OCI-LY7 (cell line): ENCODE data around the gene GPD1. TPM values are rescaled to one million over a fixed set of nuclear protein-coding genes. Genes with fewer than 3 reads are reported as not detected.

Experiments
- BruUV-seq: library from RNA; stranded (reverse); fragments of 400-500 nt; replicated peaks from 2 replicates; lab custom pipeline; 2021; lab: Mats Ljungman, UMichigan
- CTCF ChIA-PET: fragments of 300-600 bp; sonication (Branson Sonifier 250); formaldehyde crosslinking; loops from one replicate; lab custom pipeline; 2022; ENCODE audit warnings: antibody characterized with exemption; ENCODE audit not compliant: unreplicated experiment; lab: Charles Lee
- POLR2A ChIA-PET: fragments of 300-600 bp; sonication (Branson Sonifier 250); formaldehyde crosslinking; loops from one replicate; lab custom pipeline; 2022; ENCODE audit warnings: antibody characterized with exemption; lab: Charles Lee
- DNase-seq: peaks from one replicate; pipeline ENCODE4 v3.0.0-alpha.2; 2015; ENCODE audit warnings: low spot score
- H2AFZ ChIP-seq: fragments of 200-600 bp; sonication (generic), shearing (Covaris generic); 2 replicates; pipeline ENCODE4 v1.6.1; 2014; ENCODE audit warnings: mild to moderate bottlenecking, antibody characterized with exemption, low read length, moderate library complexity
- H3K27ac ChIP-seq: fragments of 200-600 bp; sonication (generic); 2 replicates; pipeline ENCODE4 v1.5.1; 2014; ENCODE audit warnings: mixed run types, low read depth, mild to moderate bottlenecking, moderate library complexity, low read length, inconsistent platforms; ENCODE audit not compliant: poor library complexity, severe bottlenecking
- H3K36me3 ChIP-seq: fragments of 200-600 bp; sonication (generic); 2 replicates; pipeline ENCODE4 v1.6.1; 2014; ENCODE audit warnings: mild to moderate bottlenecking, antibody characterized with exemption, low read length, moderate library complexity, mixed read lengths; ENCODE audit not compliant: insufficient read depth
- H3K4me1 ChIP-seq: fragments of 200-600 bp; sonication (generic); 2 replicates; pipeline ENCODE4 v1.5.1; 2014; ENCODE audit warnings: mild to moderate bottlenecking, low read length; ENCODE audit not compliant: insufficient read depth, poor library complexity, severe bottlenecking
- H3K4me2 ChIP-seq: fragments of 200-600 bp; sonication (generic); 2 replicates; pipeline ENCODE4 v1.6.1; 2014; ENCODE audit warnings: mild to moderate bottlenecking, low read length
- H3K4me3 ChIP-seq: fragments of 200-600 bp; sonication (generic); 2 replicates; pipeline ENCODE4 v1.5.1; 2014; ENCODE audit warnings: mild to moderate bottlenecking, low read depth, low read length; ENCODE audit not compliant: poor library complexity, severe bottlenecking
- H3K79me2 ChIP-seq: fragments of 200-600 bp; sonication (generic); 2 replicates; pipeline ENCODE4 v1.6.1; 2016; ENCODE audit warnings: low read depth, mild to moderate bottlenecking, low read length, moderate library complexity, mixed read lengths; ENCODE audit not compliant: insufficient read depth
- H3K9me2 ChIP-seq: fragments of 200-600 bp; sonication (generic); 2 replicates; pipeline ENCODE4 v1.6.1; 2016; ENCODE audit warnings: mild to moderate bottlenecking, low read length, mixed read lengths; ENCODE audit not compliant: insufficient read depth
- H3K9me3 ChIP-seq: fragments of 200-600 bp; sonication (generic); 2 replicates; pipeline ENCODE4 v1.6.1; 2014; ENCODE audit warnings: mild to moderate bottlenecking, mixed run types, low read length, mixed read lengths
- H4K20me1 ChIP-seq: fragments of 200-600 bp; sonication (generic); 2 replicates; pipeline ENCODE4 v1.6.1; 2014; ENCODE audit warnings: mild to moderate bottlenecking, antibody characterized with exemption, low read length, moderate library complexity, mixed read lengths; ENCODE audit not compliant: insufficient read depth
- CTCF ChIP-seq: fragments of 200-600 bp; sonication (generic); conservative IDR thresholded peaks from 2 replicates; pipeline ENCODE4 v1.5.1; 2014; ENCODE audit warnings: mild to moderate bottlenecking, antibody characterized with exemption, low read length, moderate library complexity, mixed read lengths
- EZH2phosphoT487 ChIP-seq: fragments of 200-600 bp; sonication (generic); IDR thresholded peaks from 2 replicates; pipeline ENCODE4 v1.6.1; 2018; ENCODE audit warnings: low read depth, borderline replicate concordance, mild to moderate bottlenecking, mixed run types, antibody characterized with exemption, low read length, moderate library complexity, mixed read lengths
- intact Hi-C: fragments of 100-400 bp; cut with micrococcal nuclease; formaldehyde crosslinking; loops from one replicate; pipeline ENCODE4 v1.10.0; 2022; ENCODE audit not compliant: unreplicated experiment
- total RNA-seq, 2 experiments: library from RNA; depleted of rRNA in 1 of 2; stranded (reverse); fragments of >200 nt in 1 of 2; shearing (Covaris generic) in 1 of 2; gene quantifications; 2 replicates each; pipeline ENCODE4 v1.2.3, GENCODE V29; 2014 to 2022

GPD1 gene
- total RNA-seq, 2 experiments from 2014 or later: 0.47 to 1.2 TPM

- intact Hi-C loops: no loop called here
Observed at GRCh38 chr12:50081096-50081808, 22.6 kb upstream of the GPD1 start.

GRCh38 chr12:50082644-50083043, 21.2 kb upstream of the GPD1 start:
- CTCF ChIA-PET: no interaction called here
- Histone ChIP-seq H3K79me2 (peaks cover 16% of the 10 kb centered on the region; the same call in 1 of the 2 replicates), H3K4me3 (no peak overlapping the region), H4K20me1 (0 out of 2 replicates have a peak, but pooled peaks cover 3% of the 10 kb centered on the region), H3K9me2 (no peaks in the 10 kb centered on the region), H2AFZ (no peak overlapping the region), H3K27ac (no peak overlapping the region), H3K36me3 (peaks cover 13% of the 10 kb centered on the region), H3K4me2 (no peak overlapping the region), H3K9me3 (no peaks in the 10 kb centered on the region), H3K4me1 (peaks cover 25% of the 10 kb centered on the region)
- no peak for DNase-seq
- BruUV-seq: no TSS peak
- TF ChIP-seq EZH2phosphoT487: no peak
- TF ChIP-seq CTCF: no peak
- POLR2A ChIA-PET: interaction anchor here (6.0 kb wide), 1 partner anchor 29 kb away, joined by 62 read pairs; the partner anchor contains the start of gene COX14
- intact Hi-C loops: no loop called here

More at GRCh38 chr12:50081096-50081808, 22.6 kb upstream of the GPD1 start:
- H3K9me2 ChIP-seq: no peaks in the 10 kb centered on the region
- H3K27ac ChIP-seq: no peak overlapping the region
- BruUV-seq: no TSS peak
- DNase-seq: no peak
- 0 out of 2 replicates have a peak, but pooled peaks cover 3% of the 10 kb centered on the region for H4K20me1 ChIP-seq
- H3K36me3 ChIP-seq: no peaks in the 10 kb centered on the region
- H3K4me1 ChIP-seq: peaks cover 14% of the 10 kb centered on the region
- no peak overlapping the region for H3K4me3 ChIP-seq
- H3K9me3 ChIP-seq: no peaks in the 10 kb centered on the region
- CTCF ChIA-PET: no interaction called here
- no peak overlapping the region for H2AFZ ChIP-seq
- TF ChIP-seq EZH2phosphoT487: no peak
- no peak for TF ChIP-seq CTCF
- POLR2A ChIA-PET: interaction anchor here (6.0 kb wide), 1 partner anchor 30 kb away, joined by 62 read pairs; the partner anchor contains the start of gene COX14
- H3K79me2 ChIP-seq: peaks cover 12% of the 10 kb centered on the region; the same call in 1 of the 2 replicates
- no peak overlapping the region for H3K4me2 ChIP-seq
